ENCODE results near the gene CLIC4. TPM values are rescaled to one million over a fixed set of nuclear protein-coding genes. Genes with fewer than 3 reads are reported as not detected.

Gene CLIC4
- total and polyA plus RNA-seq, 8 donors = 53.5 to 372 (median 110) TPM

DNA sequence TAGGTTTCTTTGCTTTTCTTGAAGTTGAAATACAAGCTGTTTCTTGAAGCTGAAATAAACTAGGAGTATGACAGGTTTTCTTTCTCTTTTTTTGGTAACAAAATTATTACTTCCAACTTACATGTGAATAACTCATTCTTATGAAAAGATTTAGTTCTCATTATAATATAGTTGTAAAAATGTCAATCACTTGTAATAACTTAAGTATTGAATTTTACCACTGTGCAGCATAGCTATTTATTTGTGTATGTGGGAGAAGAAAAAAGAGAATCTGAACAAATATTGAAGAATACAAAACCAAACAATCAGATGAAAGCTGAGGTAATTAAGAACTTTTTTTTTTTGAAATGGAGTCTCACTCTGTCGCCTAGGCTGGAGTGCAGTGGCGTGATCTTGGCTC is 11.1 kb downstream of the CLIC4 start:
- no peaks in the 10 kb centered on the region for H3K27me3 ChIP-seq
- TF ChIP-seq POLR2AphosphoS5 (IDR thresholded peaks at IDR 0.05) = no peak
- TF ChIP-seq POLR2A (IDR thresholded peaks at IDR 0.05) = no peak
- no peak for TF ChIP-seq EP300 (IDR thresholded peaks at IDR 0.05)
- TF ChIP-seq, protein P1, sequence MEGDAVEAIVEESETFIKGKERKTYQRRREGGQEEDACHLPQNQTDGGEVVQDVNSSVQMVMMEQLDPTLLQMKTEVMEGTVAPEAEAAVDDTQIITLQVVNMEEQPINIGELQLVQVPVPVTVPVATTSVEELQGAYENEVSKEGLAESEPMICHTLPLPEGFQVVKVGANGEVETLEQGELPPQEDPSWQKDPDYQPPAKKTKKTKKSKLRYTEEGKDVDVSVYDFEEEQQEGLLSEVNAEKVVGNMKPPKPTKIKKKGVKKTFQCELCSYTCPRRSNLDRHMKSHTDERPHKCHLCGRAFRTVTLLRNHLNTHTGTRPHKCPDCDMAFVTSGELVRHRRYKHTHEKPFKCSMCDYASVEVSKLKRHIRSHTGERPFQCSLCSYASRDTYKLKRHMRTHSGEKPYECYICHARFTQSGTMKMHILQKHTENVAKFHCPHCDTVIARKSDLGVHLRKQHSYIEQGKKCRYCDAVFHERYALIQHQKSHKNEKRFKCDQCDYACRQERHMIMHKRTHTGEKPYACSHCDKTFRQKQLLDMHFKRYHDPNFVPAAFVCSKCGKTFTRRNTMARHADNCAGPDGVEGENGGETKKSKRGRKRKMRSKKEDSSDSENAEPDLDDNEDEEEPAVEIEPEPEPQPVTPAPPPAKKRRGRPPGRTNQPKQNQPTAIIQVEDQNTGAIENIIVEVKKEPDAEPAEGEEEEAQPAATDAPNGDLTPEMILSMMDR (IDR thresholded peaks at IDR 0.05) = no peak
- H3K36me3 ChIP-seq = no peaks in the 10 kb centered on the region
- peaks cover 18 to 76% (median 47%) of the 10 kb centered on the region in 4 donors for H3K4me1 ChIP-seq
- DNase-seq = no peak
- no peak overlapping the region for H3K4me3 ChIP-seq
- no peaks in the 10 kb centered on the region for H3K9me3 ChIP-seq
- no peak overlapping the region for H3K27ac ChIP-seq
- 94 to 100% (median 95%) methylated on average over 2 of the region's 2 CpGs for WGBS, 5 donors
- intact Hi-C loops (cut with DNase I; ENCODE audit: low total_unique reads) = loop anchor here (10.0 kb wide), 1 partner anchor 68 kb away; no protein-coding TSS in a partner anchor

DNA sequence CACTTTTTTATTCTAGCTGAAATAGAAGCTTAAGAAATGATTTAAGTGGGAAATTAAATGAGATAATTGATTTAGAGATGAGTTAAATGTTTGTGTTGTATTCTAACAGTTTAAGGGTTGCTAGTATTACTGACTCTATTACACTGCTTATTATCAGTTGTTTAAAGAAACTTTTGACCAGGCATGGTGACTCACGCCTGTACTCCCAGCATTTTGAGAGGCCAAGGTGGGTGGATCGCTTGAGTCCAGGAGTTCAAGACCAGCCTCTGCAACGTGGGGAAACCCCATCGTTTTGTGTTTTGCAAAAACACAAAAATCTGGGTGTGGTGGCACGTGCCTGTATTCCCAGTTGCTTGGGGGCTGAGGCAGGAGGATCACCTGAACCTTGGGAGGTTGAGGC is 14.2 kb downstream of the CLIC4 start:
- no peak for DNase-seq
- Histone ChIP-seq H3K27me3 (no peaks in the 10 kb centered on the region), H3K9me3 (no peaks in the 10 kb centered on the region), H3K4me1 (peaks cover 9 to 70% (median 39%) of the 10 kb centered on the region in 4 donors), H3K4me3 (no peak overlapping the region), H3K27ac (no peak overlapping the region), H3K36me3 (no peaks in the 10 kb centered on the region)
- intact Hi-C loops (cut with DNase I; ENCODE audit: low total_unique reads) = loop anchor here (10.0 kb wide), 1 partner anchor 65 kb away; no protein-coding TSS in a partner anchor
- WGBS, 5 donors = 79 to 88% (median 87%) methylated on average over 5 of the region's 5 CpGs
- TF ChIP-seq POLR2AphosphoS5 (IDR thresholded peaks at IDR 0.05) = no peak

DNA sequence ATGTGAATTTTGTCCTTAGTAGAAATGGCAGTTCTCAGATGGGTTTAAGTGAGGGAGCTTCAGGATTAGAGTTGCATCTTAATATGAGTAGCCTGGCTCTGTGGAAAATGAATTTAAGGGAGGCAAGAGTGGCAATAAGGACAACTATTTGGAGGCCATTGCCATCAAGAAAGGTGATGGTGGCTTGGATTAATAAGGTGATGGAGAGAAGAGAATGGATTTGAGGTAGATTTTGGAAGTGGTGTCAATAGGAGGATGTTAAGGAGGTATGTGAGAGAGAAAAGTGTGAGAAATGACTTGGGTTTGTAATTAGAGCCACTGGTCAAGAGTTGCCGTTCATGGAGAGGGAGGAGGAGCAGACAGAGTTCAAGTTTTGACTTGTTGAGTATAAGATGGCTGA is 16.3 kb downstream of the CLIC4 start:
- WGBS, 5 donors = 77 to 96% (median 94%) methylated on average over 1 of the region's 1 CpG

DNA sequence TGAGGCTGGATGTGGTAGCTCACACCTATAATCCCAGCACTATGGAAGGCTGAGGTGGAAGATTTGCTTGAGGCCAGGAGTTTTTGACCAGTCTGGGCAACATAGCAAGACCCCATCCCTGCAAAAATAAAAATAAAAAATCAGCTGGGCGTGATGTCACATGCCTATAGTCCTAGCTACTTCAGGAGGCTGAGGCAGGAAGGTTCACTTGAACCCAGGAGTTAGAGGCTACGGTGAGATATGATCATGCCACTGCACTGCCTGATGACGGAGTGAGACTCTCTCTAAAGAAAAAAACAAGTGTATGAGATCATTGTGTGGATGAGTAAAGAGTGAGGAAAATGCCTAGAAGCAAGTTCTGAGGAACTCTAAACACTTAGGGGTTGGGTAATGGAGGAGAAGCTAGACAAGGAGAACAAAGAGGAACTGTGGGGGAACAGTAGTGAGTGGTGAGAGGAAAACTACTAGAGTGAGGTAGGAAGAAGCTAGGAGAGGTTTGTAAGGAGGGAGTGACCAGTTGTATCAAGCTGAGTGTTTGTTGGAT is 17.0 kb downstream of the CLIC4 start:
- no peak for TF ChIP-seq POLR2AphosphoS5 (IDR thresholded peaks at IDR 0.05)
- H3K27me3 ChIP-seq = no peaks in the 10 kb centered on the region
- intact Hi-C loops (cut with DNase I; ENCODE audit: low total_unique reads) = no loop called here
- H3K4me3 ChIP-seq = no peak overlapping the region
- no peak for DNase-seq
- H3K36me3 ChIP-seq = no peaks in the 10 kb centered on the region
- WGBS, 5 donors = 63 to 94% (median 82%) methylated on average over 3 of the region's 3 CpGs
- peaks cover 20 to 81% (median 54%) of the 10 kb centered on the region in 4 donors for H3K4me1 ChIP-seq
- no peaks in the 10 kb centered on the region for H3K9me3 ChIP-seq
- peak overlapping the region in 2 of 5 donors; percentile 28 to 60 for H3K27ac ChIP-seq

More for the DNA sequence above, 16.3 kb downstream of the CLIC4 start:
- Histone ChIP-seq H3K9me3 (no peaks in the 10 kb centered on the region), H3K36me3 (no peaks in the 10 kb centered on the region), H3K4me1 (peaks cover 20 to 78% (median 53%) of the 10 kb centered on the region in 4 donors), H3K4me3 (no peak overlapping the region), H3K27me3 (no peaks in the 10 kb centered on the region), H3K27ac (no peak overlapping the region)
- no peak for DNase-seq
- TF ChIP-seq EP300 (IDR thresholded peaks at IDR 0.05) (no peak), POLR2A (IDR thresholded peaks at IDR 0.05) (no peak), POLR2AphosphoS5 (IDR thresholded peaks at IDR 0.05) (no peak)
- TF ChIP-seq, protein P1 (IDR thresholded peaks at IDR 0.05) = no peak
- intact Hi-C loops (cut with DNase I; ENCODE audit: low total_unique reads) = no loop called here

DNA sequence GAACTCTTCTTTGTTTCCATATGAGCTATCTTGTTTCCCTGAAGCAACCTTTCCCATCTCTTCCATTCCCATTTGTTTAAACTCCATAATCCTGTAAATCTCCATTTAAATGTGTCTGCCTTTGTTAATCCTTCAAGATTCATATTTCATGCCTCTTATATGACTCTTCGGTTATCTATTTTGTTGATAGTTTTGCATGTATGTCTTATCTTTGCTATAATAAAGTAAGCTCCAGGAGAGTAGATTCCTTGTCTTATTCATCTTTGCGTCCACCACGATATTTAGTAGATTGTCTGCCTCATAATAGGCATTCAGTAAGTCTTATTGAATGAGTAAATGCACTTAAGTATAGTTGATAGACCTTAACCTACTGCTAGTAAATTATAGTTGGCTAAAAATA is 18.4 kb downstream of the CLIC4 start:
- Histone ChIP-seq H3K36me3 (no peaks in the 10 kb centered on the region), H3K4me1 (peaks cover 20 to 87% (median 51%) of the 10 kb centered on the region in 4 donors), H3K9me3 (no peaks in the 10 kb centered on the region), H3K4me3 (no peak overlapping the region), H3K27me3 (no peaks in the 10 kb centered on the region), H3K27ac (peak overlapping the region in 2 of 5 donors; percentile 13 to 84)
- 79 to 86% (median 84%) methylated on average over 3 of the region's 3 CpGs for WGBS, 5 donors
- intact Hi-C loops (cut with DNase I; ENCODE audit: low total_unique reads) = no loop called here
- no peak for DNase-seq
- TF ChIP-seq, protein P1 (IDR thresholded peaks at IDR 0.05) = no peak
- TF ChIP-seq POLR2AphosphoS5 (IDR thresholded peaks at IDR 0.05) (no peak), EP300 (IDR thresholded peaks at IDR 0.05) (no peak), POLR2A (IDR thresholded peaks at IDR 0.05) (no peak)
